GM19467 (cell line): ENCODE results near the gene CXXC4.
A peak's percentile ranks its signal among the peaks of the same experiment; 100 is the strongest.

ENCODE experiments used
- ATAC-seq: cut with Tn5 transposase; IDR thresholded peaks from one replicate; pipeline ENCODE4 v1.9.1; 2021; ENCODE audit warnings: mild to moderate bottlenecking, moderate library complexity; ENCODE audit not compliant: unreplicated experiment

The CXXC4 gene

DNA sequence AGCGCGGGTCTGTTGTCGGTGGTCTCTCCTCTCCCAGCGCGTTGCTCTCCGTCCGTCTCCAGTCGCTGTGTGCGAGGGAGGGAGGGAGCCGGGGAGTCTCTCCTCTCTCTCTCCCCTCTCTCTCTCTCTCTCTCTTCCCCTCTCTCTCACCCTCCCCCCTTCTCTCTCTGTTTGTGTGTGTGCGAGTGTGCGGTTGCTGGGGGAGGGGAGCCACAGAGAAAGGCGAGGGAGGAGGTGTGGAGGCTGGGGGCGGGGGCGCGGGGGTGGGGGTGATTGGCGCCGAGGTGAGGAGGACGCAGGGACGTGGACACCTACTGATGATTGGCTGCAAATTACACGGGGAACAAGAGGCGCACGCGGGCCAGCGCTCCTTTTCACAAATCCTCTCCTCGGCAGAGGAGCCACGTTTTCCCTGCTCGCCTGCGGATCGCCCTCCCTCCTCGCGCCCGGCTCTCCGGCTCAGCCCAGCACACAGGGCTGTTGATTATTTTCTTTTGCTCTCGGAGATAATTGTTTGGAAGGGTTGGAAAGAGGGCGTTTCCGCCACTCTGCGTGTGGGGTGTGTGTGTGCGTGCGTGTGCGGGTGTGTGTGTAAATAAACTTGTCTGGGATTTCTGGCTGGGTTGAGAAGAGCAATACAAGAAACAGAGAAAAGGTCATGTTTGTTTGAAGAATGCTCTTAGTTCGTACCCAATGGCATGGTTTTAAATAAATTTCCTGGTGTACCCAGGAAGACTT, at the start of gene CXXC4:
Gene CXXC4, minus strand, starts transcription at position 73 of the 738 bp plus-strand sequence. CDS start 3,092 bp downstream, outside the sequence.
- ATAC-seq, result no peak

GRCh38 chr4:104533156-104533555, 38.5 kb upstream of the CXXC4 start:
- ATAC-seq, result no peak

- ATAC-seq, result no peak
These were observed 38.0 kb upstream of the CXXC4 start for GRCh38 chr4:104532677-104533076.

- no peak for ATAC-seq
These were observed 36.7 kb upstream of the CXXC4 start for GRCh38 chr4:104531390-104531789.

- no peak for ATAC-seq
These were observed 35.7 kb upstream of the CXXC4 start for GRCh38 chr4:104530426-104530825.

DNA sequence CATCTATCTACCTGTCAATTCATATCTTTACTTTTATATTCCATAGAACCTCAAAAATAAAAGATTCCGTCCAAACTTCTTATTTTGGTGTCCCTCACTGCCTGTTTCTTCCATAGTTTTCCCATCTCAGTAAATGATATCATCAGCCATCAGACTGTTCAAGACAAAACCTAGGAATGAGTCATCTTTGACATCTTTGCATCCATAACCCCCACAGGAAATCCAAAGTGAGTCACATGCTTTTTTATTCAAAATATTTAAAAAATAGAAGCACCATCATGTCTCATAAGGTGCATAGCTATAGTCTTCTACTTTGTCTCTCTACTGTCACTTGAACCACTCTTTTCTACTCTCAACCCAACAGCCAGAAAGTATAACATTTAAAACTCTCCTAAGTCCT, 29.9 kb upstream of the CXXC4 start:
- no peak for ATAC-seq

GRCh38 chr4:104524026-104524425, 29.3 kb upstream of the CXXC4 start:
- ATAC-seq, result no peak

DNA sequence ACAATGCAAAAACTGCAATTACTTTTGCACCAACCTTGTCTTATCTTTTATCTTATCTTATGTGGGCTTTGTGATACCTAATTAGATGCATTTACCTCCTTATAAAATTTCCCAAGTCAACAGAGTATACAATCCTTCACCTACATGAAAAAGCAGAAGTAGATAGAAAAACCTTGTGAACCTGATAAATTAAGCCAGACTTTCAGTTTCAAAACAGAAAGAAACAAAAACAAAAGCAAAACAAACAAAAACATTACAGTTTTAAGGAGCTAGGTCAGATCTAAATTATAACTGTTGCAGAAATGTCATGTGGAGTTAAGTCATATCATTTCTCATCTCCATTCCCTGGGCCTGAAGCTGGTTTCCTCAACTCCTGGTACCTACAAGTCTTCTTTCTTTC, 24.9 kb upstream of the CXXC4 start:
- ATAC-seq, result peak; percentile 89

DNA sequence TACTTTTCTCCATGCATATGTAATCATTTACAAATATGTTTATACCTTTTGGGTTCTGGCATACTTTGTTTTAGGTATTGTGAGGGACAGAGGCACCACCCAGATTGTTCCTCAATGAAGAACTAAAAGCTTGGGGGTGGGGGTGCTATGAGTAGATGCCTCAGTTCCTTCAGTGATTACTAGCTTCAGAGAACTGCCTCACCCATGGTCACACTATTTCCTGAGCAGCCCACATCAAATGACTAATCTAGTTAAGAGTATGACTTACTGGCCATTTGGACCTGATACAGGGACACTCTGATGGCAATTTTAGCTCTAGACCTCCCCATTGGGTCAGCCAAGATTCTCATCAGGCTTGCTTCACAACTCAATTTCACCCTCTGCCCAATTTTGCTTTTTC, 22.2 kb upstream of the CXXC4 start:
- ATAC-seq, result no peak

DNA sequence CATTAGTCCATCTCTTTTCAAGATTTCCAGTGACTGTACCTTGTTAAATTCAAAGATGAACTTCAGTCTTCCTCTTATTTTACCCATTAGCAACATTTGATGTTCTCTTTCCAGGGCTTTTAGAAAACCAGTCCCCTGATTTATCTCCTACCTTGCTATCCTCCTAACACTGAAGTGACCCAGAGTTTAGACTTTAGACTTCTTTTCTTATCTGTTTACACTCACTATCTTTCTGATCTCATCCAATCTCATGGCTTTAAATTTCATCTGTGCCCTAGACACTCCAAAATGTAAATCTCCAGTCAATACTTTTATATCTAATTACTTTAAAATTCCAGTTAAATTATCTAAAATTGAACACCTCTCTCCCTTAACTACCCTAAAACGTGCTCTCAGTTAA, 13.5 kb upstream of the CXXC4 start:
- ATAC-seq, result no peak

DNA sequence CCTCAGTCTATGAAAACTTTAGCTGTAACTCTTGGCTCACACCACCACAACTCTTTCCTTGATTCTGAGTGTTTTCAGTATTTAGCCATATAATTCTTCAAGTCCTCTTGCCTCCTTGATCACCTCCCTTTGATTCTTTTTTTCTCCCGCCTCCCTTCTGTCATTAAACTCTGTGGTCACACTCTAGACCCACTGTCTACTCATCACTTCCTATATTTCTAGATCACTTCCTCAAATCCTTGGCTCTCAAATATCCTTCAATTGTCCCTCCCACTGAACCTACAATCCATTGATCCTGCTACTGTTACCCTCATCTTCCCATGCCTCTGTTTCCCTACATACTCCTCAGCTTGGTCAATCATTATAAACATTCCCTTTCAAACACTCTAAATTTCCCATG, 12.4 kb upstream of the CXXC4 start:
- ATAC-seq, result no peak

DNA sequence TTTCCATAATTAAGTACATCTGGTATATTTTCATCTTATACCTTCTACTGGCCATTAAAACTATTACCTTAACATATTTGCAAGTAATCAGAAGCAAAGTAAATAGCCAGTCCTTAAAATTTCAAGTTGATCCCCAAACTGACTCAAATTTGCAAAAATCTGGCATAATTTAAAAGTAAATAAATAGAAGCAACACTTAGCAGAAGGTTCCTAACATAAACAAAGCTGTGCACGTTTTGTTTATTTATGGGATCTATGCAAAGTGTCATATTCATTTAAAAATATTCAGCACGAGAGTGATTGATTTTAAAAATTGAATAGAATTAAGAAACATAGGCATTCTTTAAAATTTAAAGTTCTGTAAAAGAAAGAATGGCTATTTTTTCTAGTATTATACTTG, 9.8 kb upstream of the CXXC4 start:
- no peak for ATAC-seq

DNA sequence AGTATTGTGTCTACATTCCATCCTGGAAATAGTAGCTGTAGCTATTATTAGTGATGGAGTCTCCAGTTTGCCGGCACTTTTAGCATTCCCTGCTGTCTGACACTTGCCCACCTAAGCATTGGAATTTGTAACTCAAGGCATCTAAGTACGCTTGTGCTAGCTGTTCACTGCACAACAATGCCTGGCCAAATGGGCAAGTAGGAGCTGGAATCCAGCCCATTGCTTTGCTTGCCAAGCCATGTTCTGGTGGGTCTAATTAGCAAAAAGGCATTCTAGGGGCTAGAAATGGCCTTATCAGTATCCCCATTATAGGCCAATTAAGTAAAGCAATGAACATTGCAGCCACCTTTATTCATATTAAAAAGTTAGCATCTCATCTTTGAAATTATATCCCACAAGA, 7.8 kb upstream of the CXXC4 start:
- no peak for ATAC-seq

- ATAC-seq, result no peak
These were observed 6.6 kb upstream of the CXXC4 start for GRCh38 chr4:104501290-104501689.

GRCh38 chr4:104500442-104500841, 5.7 kb upstream of the CXXC4 start:
- no peak for ATAC-seq

GRCh38 chr4:104494185-104494584, 509 bp downstream of the CXXC4 start:
- no peak for ATAC-seq

- ATAC-seq, result no peak
These were observed 1.4 kb downstream of the CXXC4 start for GRCh38 chr4:104493081-104493831.

GRCh38 chr4:104492183-104492771, 2.4 kb downstream of the CXXC4 start:
- peak; percentile 32 for ATAC-seq

DNA sequence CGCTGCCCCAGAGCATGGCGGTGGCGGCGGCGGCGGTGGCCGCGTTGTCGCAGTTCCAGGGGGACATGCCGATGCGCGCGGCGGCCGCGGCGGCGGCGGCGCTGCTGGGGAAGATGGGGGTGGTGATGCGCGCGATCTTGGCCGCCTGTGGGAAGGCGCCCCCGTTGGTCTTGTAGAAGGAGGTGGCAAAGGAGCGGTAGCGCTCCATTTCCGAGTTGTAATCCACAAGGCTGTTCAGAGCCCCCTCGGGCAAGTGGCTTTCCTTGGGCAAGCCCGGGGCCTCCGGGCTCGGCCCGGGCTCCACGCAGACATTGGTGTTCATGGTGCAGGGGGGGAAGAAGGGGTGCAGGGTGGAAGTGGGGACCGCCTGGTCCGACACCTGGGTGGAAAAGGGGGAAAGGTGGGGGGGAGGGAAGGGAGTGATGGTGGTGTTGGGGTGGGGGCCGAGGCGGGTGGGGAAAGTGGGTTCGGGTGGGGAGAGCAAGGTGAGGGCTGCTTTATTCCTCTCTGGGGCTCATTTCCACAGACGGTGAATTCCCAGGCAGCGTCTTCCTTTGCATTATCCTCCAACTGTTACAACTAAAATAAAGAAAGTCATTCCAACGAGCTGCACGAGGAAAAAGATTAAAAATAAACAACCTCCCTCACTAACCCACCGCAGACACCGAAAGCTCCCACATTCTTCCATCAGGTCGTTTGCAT, 3.1 kb downstream of the CXXC4 start:
- ATAC-seq, result peak; percentile 36

DNA sequence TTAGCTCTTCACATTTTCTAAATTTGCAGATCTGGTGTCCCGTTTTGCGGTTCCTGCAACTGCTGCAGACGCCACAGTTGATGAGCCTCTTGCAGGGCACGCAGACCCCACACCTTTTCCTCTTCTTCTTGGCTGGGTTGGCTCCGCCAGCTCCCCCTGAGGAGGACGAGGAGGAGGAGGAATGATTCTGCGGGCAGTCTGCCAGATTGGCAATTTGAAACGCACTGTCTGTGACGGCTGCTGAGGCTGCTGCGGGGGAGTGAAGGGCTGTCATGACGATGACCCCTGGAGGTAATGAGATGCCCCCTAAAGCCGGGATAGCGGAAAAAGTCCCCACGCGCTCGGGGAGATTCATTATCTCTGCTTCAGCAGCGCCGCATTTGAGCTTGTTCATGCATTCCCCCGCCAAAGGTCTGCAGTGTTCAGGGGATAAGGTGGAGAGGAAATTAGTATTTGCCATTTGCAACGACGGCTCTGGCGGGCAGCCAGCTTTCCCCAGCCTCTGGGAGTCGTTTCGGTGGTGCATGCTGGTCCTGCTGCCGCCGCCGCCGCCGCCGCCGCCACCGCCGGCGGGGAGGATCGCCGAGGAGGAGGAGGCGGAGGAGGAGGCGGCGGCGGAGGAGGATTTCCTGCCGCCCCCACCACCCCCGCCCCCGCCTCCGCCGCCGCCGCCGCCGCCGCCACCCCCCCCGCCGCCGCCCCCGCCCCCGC, 3.8 kb downstream of the CXXC4 start:
- ATAC-seq, result peak; percentile 34
